Thyroid gland (tissue), 4 donors: ENCODE data around the gene ZNF511.

Experiments
- CTCF ChIP-seq, 6 experiments: fragments of 200-600 bp in 3 of 6; fragments of 450-650 bp in 3 of 6; sonication (generic) in 3 of 6; IDR thresholded peaks; one replicate each; pipeline ENCODE4 v1.5.1; 2016 to 2019; ENCODE audit warnings: antibody characterized with exemption in 6 of 6, mild to moderate bottlenecking in 2 of 6, inconsistent platforms in 1 of 6, moderate library complexity in 1 of 6
- POLR2A ChIP-seq, 2 donors: fragments of 450-650 bp; IDR thresholded peaks; one replicate each; pipeline ENCODE4 v1.6.1; 2017; ENCODE audit warnings: antibody characterized with exemption in 2 of 2, mild to moderate bottlenecking in 2 of 2, moderate library complexity in 1 of 2

- no peak for TF ChIP-seq CTCF (IDR thresholded peaks at IDR 0.05)
- no peak for TF ChIP-seq POLR2A (IDR thresholded peaks at IDR 0.05)
Measured at GRCh38 chr10:133266056-133266795, 42.5 kb upstream of the ZNF511 start.
